ENCODE results near the gene PLPPR1. TPM values are rescaled to one million over a fixed set of nuclear protein-coding genes. Genes with fewer than 3 reads are reported as not detected.
"Not testable (repeated sequence)": the region's sequence is repeated elsewhere in the genome, so short reads cannot be mapped to it uniquely, and the experiment has no call there.

The PLPPR1 gene
- total RNA-seq, 1 donor from 2014 or later = not detected

- Histone ChIP-seq H3K27me3 (no peaks in the 10 kb centered on the region), H3K4me3 (no peak overlapping the region), H3K9me3 (no peaks in the 10 kb centered on the region), H3K36me3 (no peaks in the 10 kb centered on the region), H3K27ac (no peak overlapping the region), H3K4me1 (no peaks in the 10 kb centered on the region)
- intact Hi-C loops (cut with DNase I) = no loop called here
- no peak for TF ChIP-seq POLR2AphosphoS5 (IDR thresholded peaks at IDR 0.05; ENCODE audit: insufficient read depth in 1 of 2, low read depth in 1 of 2)
- no peak for TF ChIP-seq CTCF (IDR thresholded peaks at IDR 0.05)
- no peak for TF ChIP-seq POLR2A (IDR thresholded peaks at IDR 0.05)
- DNase-seq (ENCODE audit: extremely low spot score in 2 of 2) = no peak
Observed at GRCh38 chr9:101269591-101270283, 241.2 kb downstream of the PLPPR1 start.

GRCh38 chr9:101270302-101270701, 241.8 kb downstream of the PLPPR1 start:
- TF ChIP-seq POLR2A (IDR thresholded peaks at IDR 0.05) (no peak), CTCF (IDR thresholded peaks at IDR 0.05) (no peak), POLR2AphosphoS5 (IDR thresholded peaks at IDR 0.05; ENCODE audit: insufficient read depth in 1 of 2, low read depth in 1 of 2) (no peak)
- Histone ChIP-seq H3K4me3 (no peak overlapping the region), H3K27ac (no peak overlapping the region), H3K27me3 (no peaks in the 10 kb centered on the region), H3K4me1 (no peaks in the 10 kb centered on the region), H3K9me3 (no peaks in the 10 kb centered on the region), H3K36me3 (no peaks in the 10 kb centered on the region)
- intact Hi-C loops (cut with DNase I) = no loop called here
- no peak for DNase-seq (ENCODE audit: extremely low spot score in 2 of 2)

GRCh38 chr9:101271102-101271501, 242.6 kb downstream of the PLPPR1 start:
- Histone ChIP-seq H3K36me3 (no peaks in the 10 kb centered on the region), H3K9me3 (no peaks in the 10 kb centered on the region), H3K4me1 (no peaks in the 10 kb centered on the region), H3K27ac (no peak overlapping the region), H3K27me3 (no peaks in the 10 kb centered on the region), H3K4me3 (no peak overlapping the region)
- TF ChIP-seq CTCF (IDR thresholded peaks at IDR 0.05) = no peak
- no peak for TF ChIP-seq POLR2AphosphoS5 (IDR thresholded peaks at IDR 0.05; ENCODE audit: insufficient read depth in 1 of 2, low read depth in 1 of 2)
- no peak for TF ChIP-seq POLR2A (IDR thresholded peaks at IDR 0.05)
- no peak for DNase-seq (ENCODE audit: extremely low spot score in 2 of 2)
- intact Hi-C loops (cut with DNase I) = no loop called here

- DNase-seq (ENCODE audit: extremely low spot score in 2 of 2) = no peak
- Histone ChIP-seq H3K9me3 (no peaks in the 10 kb centered on the region), H3K4me3 (no peak overlapping the region), H3K27ac (no peak overlapping the region), H3K4me1 (no peaks in the 10 kb centered on the region), H3K27me3 (no peaks in the 10 kb centered on the region), H3K36me3 (no peaks in the 10 kb centered on the region)
- intact Hi-C loops (cut with DNase I) = no loop called here
- no peak for TF ChIP-seq POLR2A (IDR thresholded peaks at IDR 0.05)
- TF ChIP-seq CTCF (IDR thresholded peaks at IDR 0.05) = no peak
- TF ChIP-seq POLR2AphosphoS5 (IDR thresholded peaks at IDR 0.05; ENCODE audit: insufficient read depth in 1 of 2, low read depth in 1 of 2) = no peak
Observed at GRCh38 chr9:101274971-101275768, 246.6 kb downstream of the PLPPR1 start.

GRCh38 chr9:101275769-101276250, 247.3 kb downstream of the PLPPR1 start:
- intact Hi-C loops (cut with DNase I) = no loop called here
- no peaks in the 10 kb centered on the region for H3K9me3 ChIP-seq
- H3K36me3 ChIP-seq = no peaks in the 10 kb centered on the region
- H3K27me3 ChIP-seq = no peaks in the 10 kb centered on the region
- H3K4me1 ChIP-seq = no peaks in the 10 kb centered on the region
- no peak for DNase-seq (ENCODE audit: extremely low spot score in 2 of 2)
- no peak overlapping the region for H3K27ac ChIP-seq
- no peak overlapping the region for H3K4me3 ChIP-seq
- TF ChIP-seq CTCF (IDR thresholded peaks at IDR 0.05) = no peak
- TF ChIP-seq POLR2AphosphoS5 (IDR thresholded peaks at IDR 0.05; ENCODE audit: insufficient read depth in 1 of 2, low read depth in 1 of 2) = no peak
- no peak for TF ChIP-seq POLR2A (IDR thresholded peaks at IDR 0.05)

- intact Hi-C loops (cut with DNase I); H3K4me1 ChIP-seq; H3K27me3 ChIP-seq; H3K36me3 ChIP-seq; H3K9me3 ChIP-seq; H3K4me3 ChIP-seq; H3K27ac ChIP-seq; DNase-seq (ENCODE audit: extremely low spot score in 2 of 2): not testable (repeated sequence)
Observed at GRCh38 chr9:101291043-101291442, 262.5 kb downstream of the PLPPR1 start.
